ENCODE measurements around the gene DEFB112.

DNA sequence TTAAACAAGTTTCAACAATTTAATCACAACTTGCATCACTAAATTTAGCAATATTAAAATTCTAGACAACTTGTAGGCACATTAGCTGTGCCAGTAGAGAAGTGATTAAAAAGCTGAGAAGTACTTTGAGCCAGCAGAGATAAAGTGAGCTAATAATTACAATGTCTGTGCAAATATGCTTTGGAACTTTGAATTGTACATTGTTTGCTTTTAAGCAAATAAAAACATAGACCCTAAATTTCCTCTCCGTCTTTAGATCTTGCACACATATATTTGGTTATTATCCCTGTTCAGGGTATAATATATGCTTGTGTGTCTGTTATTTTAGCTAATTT, 44.2 kb upstream of the DEFB112 start:
- no peak for TF ChIP-seq POLR2AphosphoS5 (IDR thresholded peaks at IDR 0.05; ENCODE audit: borderline replicate concordance, low read depth, low read length)
- no peak for TF ChIP-seq EZH2 (IDR thresholded peaks at IDR 0.05)
- no peak for TF ChIP-seq FOXP2 (optimal IDR thresholded peaks at IDR 0.05; ENCODE audit: control extremely low read depth, extremely low read length, insufficient read depth)

Data from SK-N-MC (cell line).